HUES6 (cell line): ENCODE measurements around the gene F3.

Experiments
- H3K27ac ChIP-seq: 2 replicates; pipeline ENCODE4 v1.7.0; 2013; ENCODE audit warnings: low read depth, mild to moderate bottlenecking, low read length, inconsistent platforms
- H3K27me3 ChIP-seq: 2 replicates; pipeline ENCODE4 v1.6.1; 2013; ENCODE audit warnings: low read length; ENCODE audit not compliant: control insufficient read depth, insufficient read depth
- H3K36me3 ChIP-seq: 2 replicates; pipeline ENCODE4 v1.6.1; 2013; ENCODE audit warnings: low read length; ENCODE audit not compliant: control insufficient read depth, insufficient read depth
- H3K4me1 ChIP-seq: 2 replicates; pipeline ENCODE4 v1.6.1; 2013; ENCODE audit warnings: low read length; ENCODE audit not compliant: control insufficient read depth, insufficient read depth
- H3K4me3 ChIP-seq: 2 replicates; pipeline ENCODE4 v1.5.1; 2013; ENCODE audit warnings: low read depth, low read length
- H3K9ac ChIP-seq: one replicate; pipeline ENCODE4 v1.6.1; 2013; ENCODE audit warnings: mild to moderate bottlenecking, low read length
- H3K9me3 ChIP-seq: 2 replicates; pipeline ENCODE4 v1.6.1; 2013; ENCODE audit warnings: low read depth, low read length; ENCODE audit not compliant: control insufficient read depth, insufficient read depth

Gene F3

GRCh38 chr1:94501426-94501825 lies 40.1 kb downstream of the F3 start:
- Histone ChIP-seq H3K27ac (no peak overlapping the region), H3K27me3 (no peaks in the 10 kb centered on the region), H3K9me3 (no peaks in the 10 kb centered on the region), H3K9ac (no peak overlapping the region), H3K36me3 (peaks cover 32% of the 10 kb centered on the region), H3K4me1 (no peaks in the 10 kb centered on the region), H3K4me3 (no peak overlapping the region)

DNA sequence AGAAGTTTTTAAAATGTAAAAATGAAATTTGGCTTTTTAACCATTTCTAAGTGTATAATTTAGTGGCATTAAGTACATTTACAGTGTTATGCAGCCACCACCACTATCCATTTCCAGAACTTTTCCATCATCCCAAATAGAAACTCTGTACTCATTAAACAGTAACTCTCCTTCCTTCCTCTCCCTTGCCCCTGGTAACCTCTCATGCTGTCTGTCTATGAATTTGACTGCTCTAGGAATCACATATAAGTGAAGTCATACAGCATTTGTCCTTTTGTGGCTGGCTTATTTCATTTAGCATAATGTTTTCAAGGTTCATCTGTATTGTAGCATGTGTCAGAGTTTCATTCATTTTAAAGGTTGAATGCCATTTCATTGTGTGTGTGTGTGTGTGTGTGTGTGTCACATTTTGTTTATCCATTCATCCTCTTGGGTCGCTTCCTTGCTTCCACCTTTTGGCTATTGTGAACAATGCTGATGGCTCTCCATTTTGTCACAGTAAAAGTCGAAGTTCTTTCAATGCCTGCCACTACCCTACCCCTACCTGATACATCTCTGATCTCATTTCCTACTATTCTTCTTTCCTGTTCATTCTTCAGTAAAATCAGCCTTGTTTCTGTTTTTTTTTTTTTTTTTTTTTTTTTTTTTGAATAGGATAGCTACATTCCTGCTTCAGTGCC lies 45.3 kb downstream of the F3 start:
- no peak overlapping the region for H3K27ac ChIP-seq
- peaks cover 33% of the 10 kb centered on the region for H3K36me3 ChIP-seq
- H3K27me3 ChIP-seq, result no peaks in the 10 kb centered on the region

GRCh38 chr1:94490556-94490955 lies 51.0 kb downstream of the F3 start:
- Histone ChIP-seq H3K9ac (no peak overlapping the region), H3K27me3 (no peaks in the 10 kb centered on the region), H3K9me3 (no peaks in the 10 kb centered on the region), H3K4me3 (no peak overlapping the region), H3K4me1 (peaks cover 3% of the 10 kb centered on the region; the same call in 1 of the 2 replicates), H3K36me3 (peaks cover 19% of the 10 kb centered on the region), H3K27ac (no peak overlapping the region)

More for the DNA sequence above, 45.3 kb downstream of the F3 start:
- no peaks in the 10 kb centered on the region for H3K9me3 ChIP-seq
- no peak overlapping the region for H3K4me3 ChIP-seq
- no peaks in the 10 kb centered on the region for H3K4me1 ChIP-seq
- H3K9ac ChIP-seq, result no peak overlapping the region

- Histone ChIP-seq H3K27ac (no peak overlapping the region), H3K4me1 (peaks cover 3% of the 10 kb centered on the region; the same call in 1 of the 2 replicates), H3K27me3 (no peaks in the 10 kb centered on the region), H3K36me3 (peaks cover 17% of the 10 kb centered on the region), H3K4me3 (no peak overlapping the region), H3K9ac (no peak overlapping the region), H3K9me3 (no peaks in the 10 kb centered on the region)
Measured at GRCh38 chr1:94486990-94487389, 54.6 kb downstream of the F3 start.

DNA sequence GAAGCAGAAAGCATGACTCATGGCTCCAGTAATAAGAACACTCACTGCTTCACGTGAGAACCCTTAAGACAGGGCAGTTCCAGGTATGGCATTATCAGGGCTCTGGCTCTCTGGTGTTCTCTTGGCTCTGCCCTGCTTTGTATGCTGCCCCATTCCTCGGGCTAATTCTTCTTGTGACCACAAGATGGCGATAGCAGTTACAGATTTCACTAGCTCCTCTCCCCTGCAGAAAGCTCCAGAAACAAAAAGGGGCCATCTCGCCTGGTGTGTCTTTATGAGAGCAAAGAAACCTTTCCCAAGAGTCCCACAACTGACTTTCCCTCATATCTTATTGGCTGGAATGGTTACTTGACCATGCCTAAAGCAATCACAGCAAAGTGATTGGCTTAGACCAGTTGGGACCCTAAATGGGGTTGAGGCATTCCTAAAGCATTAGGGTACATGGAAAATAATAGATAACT lies 60.1 kb downstream of the F3 start:
- Histone ChIP-seq H3K9me3 (no peaks in the 10 kb centered on the region), H3K36me3 (peaks cover 7% of the 10 kb centered on the region), H3K4me3 (no peak overlapping the region), H3K4me1 (no peaks in the 10 kb centered on the region; the same call in 1 of the 2 replicates), H3K9ac (no peak overlapping the region), H3K27ac (no peak overlapping the region), H3K27me3 (no peaks in the 10 kb centered on the region)

GRCh38 chr1:94479682-94480081 lies 61.9 kb downstream of the F3 start:
- Histone ChIP-seq H3K9me3 (no peaks in the 10 kb centered on the region), H3K4me1 (no peaks in the 10 kb centered on the region; the same call in 1 of the 2 replicates), H3K9ac (no peak overlapping the region), H3K27ac (no peak overlapping the region), H3K36me3 (peaks cover 11% of the 10 kb centered on the region), H3K27me3 (no peaks in the 10 kb centered on the region), H3K4me3 (no peak overlapping the region)
